Adipose tissue (tissue), 3 donors: ENCODE results near the gene LTB4R. TPM values are rescaled to one million over a fixed set of nuclear protein-coding genes. Genes with fewer than 3 reads are reported as not detected.
A peak's percentile ranks its signal among the peaks of the same experiment; 100 is the strongest.

ENCODE experiments used
- H3K27ac ChIP-seq: one replicate; pipeline ENCODE4 v1.5.1; 2013; ENCODE audit warnings: low read depth, low read length
- WGBS, 3 donors: extraction: QIAGEN DNeasy Blood & Tissue Kit; methylation state at CpG; one replicate each; pipeline ENCODE4 v1.1.7; 2013; 5-methylcytosine and 5-hydroxymethylcytosine counted together
- polyA plus RNA-seq, 3 donors: library from polyadenylated mRNA; stranded (reverse); fragments of 200-250 nt; gene quantifications; one replicate each; pipeline ENCODE4 v1.2.3, GENCODE V29; 2013
- donor health status: healthy with polysubstance abuse.
- donor health status: Bipolar disorder and iron deficiency.
- donor health status: healthy.

LTB4R gene
- polyA plus RNA-seq, 3 donors = 5.1 to 13.3 (median 6.2) TPM

GRCh38 chr14:24296341-24297157 lies 14.8 kb upstream of the LTB4R start:
- H3K27ac ChIP-seq = no peak overlapping the region
- 61 to 63% (median 62%) methylated on average over 12 of the region's 12 CpGs for WGBS, 3 donors

GRCh38 chr14:24297190-24297964 lies 13.9 kb upstream of the LTB4R start:
- no peak overlapping the region for H3K27ac ChIP-seq
- 32 to 48% (median 42%) methylated on average over 5 of the region's 5 CpGs for WGBS, 3 donors

- H3K27ac ChIP-seq = no peak overlapping the region
- 32 to 41% (median 41%) methylated on average over 7 of the region's 7 CpGs for WGBS, 3 donors
Measured at GRCh38 chr14:24298892-24299254, 12.4 kb upstream of the LTB4R start.

GRCh38 chr14:24299255-24300191 lies 11.8 kb upstream of the LTB4R start, which contains the start of the genes DHRS1 and NOP9:
Gene DHRS1, minus strand, starts transcription at chr14:24299780. Its CDS starts 674 bp downstream, at chr14:24299106.
Gene NOP9, plus strand, starts transcription at chr14:24299850. Its CDS starts 105 bp downstream, at chr14:24299955.
- H3K27ac ChIP-seq = peak within 1 kb of the TSS; percentile 31
- 0 to 1% (median 0%) methylated on average over 71 to 75 of the region's 75 CpGs for WGBS, 3 donors

- WGBS, 3 donors = 25 to 33% (median 32%) methylated on average over 16 of the region's 16 CpGs
- peak overlapping the region; percentile 31 for H3K27ac ChIP-seq
Measured at GRCh38 chr14:24300326-24300980, 10.8 kb upstream of the LTB4R start.

GRCh38 chr14:24304019-24304387 lies 7.3 kb upstream of the LTB4R start:
- WGBS, 3 donors = 95 to 99% (median 96%) methylated on average over 11 of the region's 11 CpGs
- no peak overlapping the region for H3K27ac ChIP-seq

- no peak overlapping the region for H3K27ac ChIP-seq
- 73 to 86% (median 83%) methylated on average over 11 of the region's 11 CpGs for WGBS, 3 donors
Measured at GRCh38 chr14:24307156-24307574, 4.1 kb upstream of the LTB4R start.

GRCh38 chr14:24307575-24308341 lies 3.5 kb upstream of the LTB4R start, which contains the start of gene CIDEB:
Gene CIDEB, minus strand, starts transcription at chr14:24307977. Its CDS starts 119 bp downstream, at chr14:24307858.
- WGBS, 3 donors = 41 to 60% (median 60%) methylated on average over 6 of the region's 6 CpGs
- H3K27ac ChIP-seq = no peak within 1 kb of the TSS

GRCh38 chr14:24308342-24309124 lies 2.8 kb upstream of the LTB4R start:
- H3K27ac ChIP-seq = no peak overlapping the region
- 77 to 82% (median 80%) methylated on average over 7 of the region's 7 CpGs for WGBS, 3 donors

GRCh38 chr14:24309538-24310264 lies 1.6 kb upstream of the LTB4R start, which contains the start of gene LTB4R2:
Gene LTB4R2, plus strand, starts transcription at chr14:24310140. Its CDS starts 525 bp downstream, at chr14:24310665.
- H3K27ac ChIP-seq = no peak within 1 kb of the TSS
- WGBS, 3 donors = 69 to 84% (median 73%) methylated on average over 5 of the region's 5 CpGs

- H3K27ac ChIP-seq = no peak overlapping the region
- WGBS, 3 donors = 18 to 26% (median 20%) methylated on average over 5 of the region's 5 CpGs
Measured at GRCh38 chr14:24310265-24310645, 1.0 kb upstream of the LTB4R start.

- peak overlapping the region; percentile 52 for H3K27ac ChIP-seq
- 67 to 83% (median 75%) methylated on average over 1 of the region's 1 CpG for WGBS, 3 donors
Measured at GRCh38 chr14:24311837-24312615, 724 bp downstream of the LTB4R start.

GRCh38 chr14:24312736-24313507 lies 1.6 kb downstream of the LTB4R start:
- WGBS, 3 donors = 34 to 70% (median 42%) methylated on average over 9 of the region's 9 CpGs
- peak overlapping the region; percentile 31 for H3K27ac ChIP-seq

- no peak overlapping the region for H3K27ac ChIP-seq
Measured at GRCh38 chr14:24313913-24314312, 2.6 kb downstream of the LTB4R start.

More at GRCh38 chr14:24313913-24314312, 2.6 kb downstream of the LTB4R start:
- WGBS, 3 donors = 52 to 76% (median 60%) methylated on average over 2 of the region's 2 CpGs
